Adrenal gland (tissue), 5 donors: Measurements from ENCODE around the gene BCAR3.

ENCODE experiments used
- CTCF ChIP-seq, 6 experiments: fragments of 450-650 bp in 4 of 6; fragments of 200-600 bp in 2 of 6; sonication (generic) in 1 of 6; IDR thresholded peaks; 1 replicate in 5 of 6; 2 replicates in 1 of 6; pipeline versions ENCODE4 v1.5.1 to v1.8.0; 2016 to 2021; ENCODE audit warnings: antibody characterized with exemption in 6 of 6, mild to moderate bottlenecking in 2 of 6, moderate library complexity in 1 of 6
- POLR2A ChIP-seq, 2 donors: fragments of 450-650 bp; IDR thresholded peaks; one replicate each; pipeline ENCODE4 v1.6.1; 2017; ENCODE audit warnings: antibody characterized with exemption in 2 of 2, mild to moderate bottlenecking in 2 of 2, moderate library complexity in 1 of 2
- donor health status: DM: no; HTN: no; CAD: no.

DNA sequence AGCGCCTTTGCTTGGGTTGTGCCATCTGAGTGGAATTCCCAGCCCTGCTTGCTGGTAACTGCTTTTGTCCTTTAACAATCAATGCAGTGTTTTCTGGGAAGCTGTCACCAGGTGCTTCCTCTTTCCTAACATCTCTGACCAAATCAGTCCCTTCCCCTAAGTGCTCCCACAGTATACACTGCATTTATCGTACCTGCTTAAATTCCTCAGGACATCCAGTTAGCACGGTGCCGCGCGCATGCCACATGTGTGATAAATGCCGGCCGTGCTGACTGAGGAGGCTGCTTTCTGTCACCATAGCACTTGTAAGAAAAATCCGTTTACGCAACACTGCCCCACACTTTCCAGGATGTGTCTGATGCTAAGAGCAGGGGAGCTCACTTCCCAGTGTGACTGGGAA lies 115.4 kb downstream of the BCAR3 start:
- TF ChIP-seq CTCF (IDR thresholded peaks at IDR 0.05) (no peak), POLR2A (IDR thresholded peaks at IDR 0.05) (no peak)
